T-helper 9 cell (primary cell): Measurements from ENCODE around the gene EDIL3.
"Not testable (repeated sequence)": the region's sequence is repeated elsewhere in the genome, so short reads cannot be mapped to it uniquely, and the experiment has no call there.

Source experiments
- DNase-seq: peaks from one replicate; pipeline ENCODE4 v3.0.0-alpha.2; 2020

The EDIL3 gene

DNA sequence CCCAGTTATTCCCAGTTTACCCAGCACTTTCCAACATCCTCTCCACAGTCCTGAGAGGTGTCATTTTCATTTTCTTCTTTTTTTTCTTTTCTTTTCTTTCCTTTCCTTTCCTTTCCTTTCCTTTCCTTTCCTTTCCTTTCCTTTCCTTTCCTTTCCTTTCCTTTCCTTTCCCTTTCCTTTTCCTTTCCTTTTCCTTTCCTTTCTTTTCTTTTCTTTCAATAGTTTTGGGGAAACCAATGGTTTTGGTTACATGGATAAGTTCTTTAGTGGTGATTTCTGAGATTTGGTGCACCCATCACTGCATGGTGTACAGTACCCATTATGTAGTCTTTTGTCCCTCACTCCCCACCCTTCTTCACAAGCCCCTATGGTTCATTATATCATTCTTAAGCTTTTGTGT, 224.0 kb downstream of the EDIL3 start:
- not testable (repeated sequence) for DNase-seq

DNA sequence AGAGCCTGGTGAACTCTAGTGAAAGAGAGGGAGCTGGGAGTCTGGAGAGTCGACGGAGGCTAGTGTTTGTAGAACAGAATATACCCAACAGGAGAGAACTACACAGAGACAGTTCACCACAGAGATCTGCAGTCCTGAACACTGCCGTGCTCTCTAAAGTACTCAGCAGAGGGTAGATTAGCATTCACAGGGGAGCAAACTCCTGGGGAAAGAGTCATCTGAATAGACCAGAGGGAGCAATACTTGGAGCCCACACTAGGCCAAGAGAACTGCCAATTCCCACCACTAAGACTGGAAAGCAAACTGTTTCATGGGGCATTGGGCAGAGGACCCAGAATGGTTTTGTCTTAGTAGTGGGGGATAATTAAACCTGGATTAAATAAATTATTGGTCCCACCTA, 235.6 kb downstream of the EDIL3 start:
- no peak for DNase-seq

DNA sequence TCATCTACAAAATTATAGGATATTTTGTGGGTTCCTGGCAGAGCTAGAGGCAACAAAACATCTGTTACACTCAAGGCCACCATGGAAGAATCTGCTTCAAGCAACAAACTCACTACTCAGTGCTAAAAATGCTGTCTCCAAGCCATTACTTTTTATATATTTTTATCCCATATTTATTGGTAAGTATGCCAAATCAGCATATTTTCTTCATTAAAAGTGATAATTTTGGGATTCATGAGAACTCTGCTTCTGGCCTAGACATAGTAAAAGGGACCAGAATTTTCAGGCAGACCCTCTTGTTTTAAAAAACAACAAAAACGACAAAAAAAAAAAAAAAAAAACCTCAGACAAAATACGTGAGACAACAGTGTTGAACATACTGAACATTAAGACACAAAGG, 236.0 kb downstream of the EDIL3 start:
- no peak for DNase-seq

DNA sequence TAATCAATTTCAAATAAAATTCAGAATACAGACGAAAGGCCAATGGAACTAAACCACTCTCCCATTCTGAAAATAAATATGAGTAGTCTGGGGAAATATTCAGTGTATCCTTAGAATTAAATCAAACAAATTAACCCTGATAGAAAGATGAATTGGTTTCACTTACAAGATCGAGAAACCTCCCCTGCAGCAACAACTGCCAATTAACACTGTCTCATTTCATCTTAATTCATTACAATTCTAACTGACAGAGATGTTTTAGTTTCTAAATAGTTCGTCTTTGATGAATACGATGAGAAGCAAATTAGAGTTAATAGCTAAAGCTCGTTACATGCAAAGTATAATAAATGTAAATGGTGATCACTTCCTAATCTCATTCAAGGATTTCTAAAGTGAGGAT, 247.1 kb downstream of the EDIL3 start:
- DNase-seq: no peak

DNA sequence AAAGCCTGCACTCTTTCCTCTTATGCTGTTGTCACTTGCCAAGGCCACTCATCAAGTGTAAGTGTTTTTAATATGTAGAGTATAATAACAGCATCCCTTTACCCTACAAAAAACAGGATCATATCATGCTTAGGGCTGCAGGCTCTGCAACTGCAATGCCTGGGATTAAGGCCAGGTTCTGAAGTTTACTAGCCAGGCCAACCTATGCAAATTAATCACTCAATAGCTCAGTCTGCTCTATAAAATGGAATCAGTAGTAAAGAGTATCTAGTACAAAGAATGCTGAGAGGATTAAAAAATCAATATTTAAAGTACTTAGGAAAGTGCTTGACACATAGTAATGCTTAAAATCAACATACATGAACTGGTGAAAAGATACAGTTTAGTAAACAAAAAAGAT, 253.3 kb downstream of the EDIL3 start:
- DNase-seq: no peak

DNA sequence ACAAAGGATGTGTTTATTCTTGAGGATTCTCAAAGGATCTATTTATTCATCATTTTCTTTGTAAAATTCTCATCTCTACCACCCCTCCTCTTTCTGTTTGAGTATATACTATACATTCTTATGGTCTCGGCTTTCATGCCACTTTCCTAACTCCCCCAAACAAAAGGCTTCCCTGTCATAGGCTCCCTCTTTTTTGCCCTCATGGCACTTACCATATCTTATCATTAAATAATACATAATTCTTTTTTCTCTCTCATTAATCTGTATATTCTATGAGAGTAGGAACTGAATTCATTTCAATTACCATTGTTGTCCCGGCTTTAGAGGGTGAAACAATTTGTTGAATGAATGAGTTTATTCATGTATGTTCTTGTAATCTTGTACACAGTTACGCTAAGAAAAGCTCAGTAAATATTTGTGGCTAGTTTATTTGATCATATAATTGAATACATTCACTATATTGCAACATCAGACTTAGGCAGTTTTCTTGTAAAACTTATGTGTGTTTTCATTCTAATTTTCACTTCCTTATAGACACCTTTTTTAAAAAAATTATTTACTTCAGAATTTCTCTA, 254.6 kb downstream of the EDIL3 start:
- DNase-seq: no peak

DNA sequence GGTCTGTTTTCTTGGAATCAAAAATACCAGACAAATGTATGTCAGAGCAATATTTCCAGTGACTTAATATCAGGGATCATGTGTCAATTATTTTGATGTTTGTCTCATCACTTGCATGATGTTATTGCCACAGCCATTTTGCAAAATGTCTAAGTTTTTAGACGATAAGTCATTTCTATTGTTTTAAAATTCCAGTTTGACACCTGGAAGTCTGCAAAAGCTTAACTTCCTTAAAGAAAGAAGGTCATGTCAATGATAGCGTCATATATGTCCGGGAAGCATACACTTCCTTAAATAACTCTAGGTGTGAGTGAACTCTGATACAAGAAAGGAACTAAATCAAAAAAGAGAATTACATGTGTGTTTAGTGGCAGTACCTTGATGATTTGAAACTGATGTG, 259.5 kb downstream of the EDIL3 start:
- DNase-seq: no peak

DNA sequence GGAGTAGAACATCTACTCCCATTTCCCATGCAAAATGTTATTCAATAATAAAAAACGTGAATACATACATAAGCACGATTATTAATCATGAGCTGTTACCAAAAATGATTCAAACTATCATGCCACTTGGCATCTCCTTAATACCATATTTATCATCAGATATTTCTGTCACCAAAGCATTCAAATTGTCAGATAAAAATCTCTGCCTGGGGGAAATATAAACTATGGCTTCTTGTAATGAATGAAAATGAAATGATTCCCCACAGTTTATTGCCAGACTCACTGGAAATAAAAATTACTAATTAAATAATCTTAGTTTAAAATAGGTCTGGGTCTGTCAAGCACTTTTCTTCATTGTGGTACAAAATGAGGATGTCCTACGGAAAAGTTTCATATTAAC, 265.4 kb downstream of the EDIL3 start:
- no peak for DNase-seq

DNA sequence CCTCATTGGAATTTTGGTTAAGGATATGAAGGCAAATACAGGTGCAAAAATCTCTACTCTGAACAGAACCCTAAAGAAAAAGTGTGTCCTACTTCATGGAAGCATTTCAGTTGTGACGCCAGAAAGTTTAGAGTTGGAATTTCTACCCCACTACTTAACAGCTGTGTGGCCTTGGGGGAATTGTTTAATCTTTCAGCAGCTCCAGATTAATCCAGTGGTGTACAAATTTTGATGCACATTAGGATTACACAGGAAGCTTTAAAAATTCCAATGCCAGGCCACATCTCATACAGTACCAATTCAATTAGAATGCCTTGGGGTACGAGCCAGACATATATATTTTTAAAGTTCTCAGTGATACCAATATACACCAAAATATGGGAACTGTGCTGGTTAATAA, 266.1 kb downstream of the EDIL3 start:
- DNase-seq: no peak

DNA sequence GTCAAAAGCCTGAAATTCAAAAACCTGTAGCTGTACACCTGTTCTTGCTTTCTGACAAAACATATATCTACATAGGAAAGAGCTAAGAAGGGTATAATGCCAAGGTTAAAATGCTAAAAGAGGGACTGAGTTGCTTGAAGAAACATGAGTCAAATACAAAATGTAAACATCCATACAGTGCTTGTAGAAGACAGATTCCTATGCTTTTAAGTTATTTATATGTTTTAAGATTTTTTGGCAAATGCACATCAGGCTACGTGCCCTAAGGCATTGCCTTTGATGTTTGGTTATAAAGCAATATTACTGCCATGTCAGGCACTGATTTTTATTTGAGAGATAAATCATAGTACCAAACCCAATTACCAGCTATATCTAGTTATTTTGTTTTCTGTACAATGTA, 269.0 kb downstream of the EDIL3 start:
- no peak for DNase-seq

DNA sequence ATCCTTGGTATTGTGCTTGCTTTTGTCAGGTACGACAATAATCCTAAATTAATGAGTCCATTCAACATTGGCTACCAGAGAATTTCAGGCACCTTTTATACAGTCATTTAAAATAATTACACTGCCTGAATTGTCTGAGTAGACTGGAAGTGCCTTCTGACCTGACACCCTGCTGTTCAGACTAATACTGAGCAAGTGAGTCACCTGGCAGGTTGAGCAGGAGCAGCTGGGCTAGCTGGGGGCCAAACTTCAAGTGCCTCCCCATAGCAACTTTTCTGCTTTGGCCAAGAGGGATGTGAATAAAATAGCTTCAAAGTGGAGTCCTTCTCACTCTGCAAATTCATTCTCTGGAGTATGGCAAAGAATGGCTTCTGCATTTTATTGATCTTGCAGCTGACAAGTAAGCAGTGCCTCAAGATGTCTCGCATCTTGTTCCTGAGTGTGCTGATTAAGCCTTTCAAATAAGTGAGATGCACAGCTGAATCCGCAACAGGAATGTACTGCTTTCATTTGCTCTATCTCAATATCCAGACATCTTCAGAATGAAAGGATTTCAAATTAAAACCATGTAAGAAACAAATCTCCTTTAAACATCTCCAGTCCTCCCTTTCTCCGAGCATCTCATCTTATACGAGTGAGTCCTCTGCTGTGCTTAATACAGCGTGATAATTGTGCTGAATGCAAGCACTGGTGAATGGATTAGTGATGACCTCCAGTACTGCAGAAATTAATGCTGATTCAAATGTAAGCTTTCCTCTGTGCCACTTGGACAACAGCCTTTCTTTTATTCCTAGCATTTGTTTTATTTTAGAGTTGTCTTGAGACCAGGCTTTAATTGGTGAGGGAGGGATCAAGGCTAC, 271.2 kb downstream of the EDIL3 start:
- DNase-seq: no peak

DNA sequence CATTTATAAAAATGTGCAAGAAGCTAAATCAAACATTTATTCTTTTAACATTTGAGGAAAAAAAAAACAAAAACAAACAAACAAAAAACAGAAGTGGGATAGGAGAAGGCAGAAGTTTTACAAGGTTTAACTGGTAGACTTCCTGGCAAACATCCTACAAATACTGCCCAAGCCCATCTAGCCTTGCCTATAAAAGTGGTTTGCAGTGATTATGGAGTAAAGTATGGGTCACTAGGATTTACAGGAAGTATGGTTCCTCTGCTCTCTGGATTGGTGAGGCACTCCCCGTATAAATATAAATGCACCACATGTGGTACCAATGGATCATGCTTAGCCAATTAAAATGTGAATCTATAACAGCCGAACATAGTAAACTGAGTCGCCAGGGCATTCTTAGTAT, 291.9 kb downstream of the EDIL3 start:
- no peak for DNase-seq

DNA sequence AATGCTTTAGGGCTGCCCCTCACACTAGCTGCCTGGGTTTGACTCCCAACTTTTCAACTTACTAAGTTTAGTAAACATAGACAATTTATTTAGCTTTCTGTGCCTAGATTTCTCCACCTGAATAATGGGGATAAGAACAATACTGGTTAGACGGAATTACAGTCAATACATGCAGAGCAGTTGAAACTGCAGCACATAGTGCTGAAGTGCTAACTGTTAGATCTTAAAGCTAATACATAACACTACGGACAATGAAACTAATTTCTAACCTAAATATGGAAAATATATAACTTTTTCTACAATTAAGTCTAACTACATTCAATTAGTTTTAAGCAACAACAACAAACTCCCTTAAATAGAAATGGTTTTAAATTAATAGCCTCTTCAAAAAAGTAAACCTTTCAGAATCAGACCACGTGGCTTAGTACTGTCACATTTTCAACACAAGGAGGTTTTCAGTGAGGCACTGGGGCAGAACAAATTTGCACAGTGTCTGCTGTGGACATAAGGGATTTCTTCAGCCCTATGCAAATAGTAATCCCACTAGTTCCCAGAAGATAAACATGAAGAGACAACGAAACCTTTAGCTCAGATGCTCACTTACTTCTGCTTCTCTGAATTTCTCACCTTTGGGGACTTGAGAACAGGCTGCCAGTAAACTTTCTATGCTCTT, 293.4 kb downstream of the EDIL3 start:
- DNase-seq: no peak

DNA sequence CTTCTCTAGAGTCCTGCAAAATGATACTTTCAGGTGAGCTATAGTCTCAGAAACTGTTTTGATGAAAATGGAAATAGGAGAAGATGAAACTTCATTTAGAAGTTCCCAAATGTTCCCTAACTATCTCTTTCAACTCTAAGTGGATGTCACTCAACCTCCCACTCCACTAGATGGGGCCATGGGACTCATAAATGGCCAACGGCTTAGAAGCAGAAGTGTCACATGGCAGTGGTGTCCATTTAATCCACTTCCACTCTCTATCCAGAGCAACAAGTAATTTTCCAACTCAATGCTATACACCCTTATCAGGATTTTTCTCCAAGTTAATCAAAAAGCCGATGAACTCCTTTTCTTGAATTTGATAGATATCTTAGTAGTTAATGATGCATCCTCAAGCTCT, 295.7 kb downstream of the EDIL3 start:
- DNase-seq: no peak

DNA sequence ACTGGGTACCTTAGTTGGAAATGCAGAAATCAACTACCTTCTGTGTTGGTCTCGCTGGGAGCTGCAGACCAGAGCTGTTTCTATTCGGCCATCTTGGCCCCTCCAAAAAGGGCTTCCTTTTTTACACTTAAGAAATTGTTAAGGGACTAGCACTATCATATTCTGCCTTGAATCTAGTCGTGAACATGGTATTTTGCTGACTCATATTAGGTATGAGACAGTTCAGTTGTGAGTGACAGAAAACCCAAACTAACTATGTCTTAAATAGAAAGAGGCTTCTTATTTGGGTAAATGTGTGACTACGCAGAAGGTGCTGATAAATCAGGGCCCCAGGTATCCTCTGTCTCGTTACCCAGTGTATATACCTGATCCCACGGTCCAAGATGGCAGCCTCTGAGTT, 298.2 kb downstream of the EDIL3 start:
- DNase-seq: no peak

DNA sequence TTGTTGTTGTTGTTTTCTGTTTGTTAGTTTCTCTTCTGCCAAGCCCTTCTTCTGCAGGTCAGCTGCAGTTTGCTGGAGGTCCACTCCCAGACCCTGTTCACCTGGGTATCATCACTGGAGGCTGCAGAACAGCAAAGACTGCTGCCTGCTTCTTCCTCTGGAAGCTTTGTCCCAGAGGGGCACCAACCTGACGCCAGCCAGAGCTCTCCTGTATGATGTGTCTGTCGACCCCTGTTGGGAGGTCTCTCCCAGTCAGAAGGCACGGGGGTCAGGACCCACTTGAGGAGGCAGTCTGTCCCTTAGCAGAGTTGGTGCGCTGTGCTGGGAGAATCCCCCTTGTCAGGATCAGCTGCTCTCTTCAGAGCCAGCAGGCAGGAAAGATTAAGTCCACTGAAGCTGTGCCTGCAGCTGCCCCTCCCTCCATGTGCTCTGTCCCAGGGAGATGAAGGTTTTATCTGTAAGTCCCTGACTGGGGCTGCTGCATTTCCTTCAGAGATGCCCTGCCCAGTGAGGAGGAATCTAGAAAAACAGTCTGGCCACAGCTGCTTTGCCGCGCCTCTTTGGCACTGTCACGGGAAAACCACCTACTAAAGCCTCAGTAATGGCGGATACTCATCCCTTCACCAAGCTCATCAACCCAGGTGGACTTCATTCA, 299.2 kb downstream of the EDIL3 start:
- no peak for DNase-seq

DNA sequence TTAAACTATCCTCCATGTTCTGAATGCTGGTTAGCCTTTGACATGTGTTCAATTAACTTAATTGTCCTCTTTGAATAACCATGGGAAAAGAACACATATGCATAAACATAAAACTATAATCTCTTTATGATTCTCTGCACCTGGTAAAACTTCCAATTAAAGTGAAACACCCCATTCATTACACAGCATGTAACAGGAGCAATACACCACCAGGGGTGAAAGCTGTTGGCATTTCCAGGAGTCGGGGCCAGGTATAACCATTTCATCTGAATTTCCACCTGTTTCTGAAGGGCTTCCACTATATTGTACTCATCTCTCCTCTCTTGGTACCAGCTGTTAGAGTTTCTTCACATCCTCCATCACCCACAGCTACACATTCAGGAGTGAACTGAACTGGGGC, 303.8 kb downstream of the EDIL3 start:
- no peak for DNase-seq

DNA sequence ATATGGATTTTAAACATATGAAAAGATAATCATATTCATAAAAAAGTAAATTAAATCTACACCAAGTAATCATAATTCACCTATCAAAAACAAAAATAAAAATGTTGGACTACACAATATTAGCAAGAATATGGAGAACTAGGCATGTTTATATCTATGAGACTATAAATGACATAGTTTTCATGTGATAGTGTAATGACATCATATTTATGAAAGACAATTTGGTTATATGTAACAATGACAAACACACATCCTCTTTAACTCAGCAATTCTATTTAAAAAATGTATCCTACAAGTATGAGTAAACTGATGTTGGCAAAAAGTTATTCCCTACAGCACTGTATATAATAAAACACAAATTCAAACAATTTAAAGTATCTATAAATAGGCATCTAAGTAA, 312.3 kb downstream of the EDIL3 start:
- DNase-seq: no peak

DNA sequence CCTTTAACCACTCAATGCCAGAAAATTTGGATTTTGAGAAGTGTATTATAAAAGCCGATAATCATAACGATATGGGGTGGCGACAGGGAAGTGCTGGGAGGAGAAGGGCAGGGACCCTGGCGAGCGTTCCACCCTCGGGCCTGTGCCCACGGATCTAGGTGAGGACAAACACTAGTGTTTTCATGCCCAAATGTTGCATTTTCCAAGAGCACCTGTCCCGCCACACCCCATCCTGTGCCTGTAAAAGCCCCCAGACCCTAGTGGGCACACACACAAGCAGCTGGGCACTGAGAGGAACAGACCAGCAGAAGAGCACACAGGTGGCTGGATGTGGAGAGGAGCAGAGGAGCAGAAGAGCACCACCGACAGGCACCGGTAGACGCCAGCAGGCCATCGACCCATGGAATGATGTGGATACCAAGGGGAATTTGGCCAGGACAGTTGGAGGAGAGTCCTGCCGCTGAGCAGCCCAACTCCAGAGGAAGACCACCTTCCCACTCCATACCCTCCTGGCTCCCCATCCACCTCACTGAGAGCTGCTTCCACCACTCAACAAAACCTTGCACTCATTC, 315.0 kb downstream of the EDIL3 start:
- DNase-seq: no peak

DNA sequence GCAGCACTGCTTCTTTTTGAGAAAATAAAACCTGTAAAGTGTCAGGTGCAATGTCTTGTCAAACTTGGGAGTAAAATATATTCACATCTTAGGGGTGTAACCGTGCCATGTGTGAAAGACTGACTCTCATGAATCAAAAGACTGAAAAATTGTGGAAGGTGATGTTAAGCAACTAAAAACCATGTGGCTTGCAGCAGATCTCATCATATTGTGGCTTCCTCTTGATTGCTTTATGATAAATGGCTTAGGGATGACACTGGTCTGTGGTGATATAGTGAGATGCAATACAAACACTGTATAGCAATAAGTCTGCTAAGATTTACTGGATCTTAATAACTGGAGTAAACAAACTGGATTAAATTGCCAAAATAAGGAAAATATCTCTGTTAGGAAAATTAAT, 321.6 kb downstream of the EDIL3 start:
- DNase-seq: no peak

DNA sequence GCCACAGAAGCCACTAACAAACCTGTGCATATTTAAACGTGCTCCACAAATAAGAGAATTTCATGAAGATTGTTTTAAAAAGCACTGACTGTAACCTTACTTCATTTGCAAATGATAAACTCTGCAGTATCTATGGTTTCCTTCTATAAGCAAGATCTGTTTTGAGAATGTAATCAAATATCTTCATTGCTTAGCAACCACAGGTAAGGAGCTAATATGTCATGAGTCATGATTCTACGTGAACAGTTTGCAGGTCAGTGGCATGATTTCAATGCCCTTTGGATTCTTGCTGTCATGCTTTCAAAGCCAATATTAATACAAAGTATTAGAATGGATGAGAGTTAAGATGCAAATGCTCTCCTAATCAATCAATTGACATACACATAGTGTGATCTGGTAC, 325.0 kb downstream of the EDIL3 start:
- no peak for DNase-seq

DNA sequence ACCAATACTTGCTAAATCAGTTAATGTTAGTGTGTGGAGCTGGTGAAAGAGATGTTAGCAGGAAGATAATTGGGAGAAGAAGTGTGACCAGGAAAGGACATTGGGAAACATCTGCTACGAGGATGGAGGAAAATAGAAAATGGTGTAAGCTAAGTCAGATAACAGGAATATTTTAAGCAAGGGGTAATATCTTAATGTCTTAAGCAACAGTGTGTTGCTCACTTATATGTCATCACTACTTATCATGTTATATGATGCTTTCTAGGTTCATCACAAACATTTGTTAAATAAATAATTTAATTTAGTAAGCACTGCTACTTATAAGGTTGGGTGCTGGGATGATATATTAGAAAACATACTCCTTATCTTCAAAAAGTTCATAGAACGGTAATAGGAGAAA, 326.1 kb downstream of the EDIL3 start:
- no peak for DNase-seq

DNA sequence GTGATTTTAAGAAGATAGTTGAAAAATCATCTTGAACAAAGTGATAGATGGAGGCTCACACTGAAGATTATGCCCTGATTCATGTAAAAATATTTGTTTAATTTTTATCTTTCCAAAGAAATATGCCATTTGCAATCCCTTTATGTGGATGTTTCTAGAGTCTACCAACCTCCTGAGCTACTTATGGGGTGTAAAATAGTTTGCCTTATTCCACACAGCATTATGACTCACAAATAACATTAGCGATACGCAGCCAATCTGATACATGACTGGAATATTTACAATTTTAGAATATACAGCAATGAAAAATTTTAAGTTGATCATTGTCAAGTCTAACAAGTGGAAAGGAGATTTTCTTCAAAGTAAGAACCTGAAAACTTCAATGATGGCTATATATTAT, 327.5 kb downstream of the EDIL3 start:
- no peak for DNase-seq
